ENCODE measurements around the gene OR10AD1. TPM values are rescaled to one million over a fixed set of nuclear protein-coding genes. Genes with fewer than 3 reads are reported as not detected.

The OR10AD1 gene
- total and polyA plus RNA-seq, 9 of the 15 experiments (the other 6 are each of a cell fraction or from before 2014, with no cell fraction given), result not detected

GRCh38 chr12:48157018-48157888 lies 45.8 kb downstream of the OR10AD1 start, which contains the start of gene ASB8 (continued):
- TF ChIP-seq ARID1B (IDR thresholded peaks at IDR 0.05), result no peak
- no peak for TF ChIP-seq PURB (CRISPR knock-in tag; IDR thresholded peaks at IDR 0.05; ENCODE audit: low read depth)
- peak; percentile 22 to 93; a peak in 3 of 4 replicates for TF ChIP-seq SIN3A (IDR thresholded peaks at IDR 0.05; ENCODE audit: borderline replicate concordance in 2 of 2, control insufficient read depth in 1 of 2, low read depth in 2 of 2, low read length in 2 of 2)
- TF ChIP-seq REST (IDR thresholded peaks at IDR 0.05; ENCODE audit: borderline replicate concordance), result no peak
- TF ChIP-seq REST (CRISPR knock-in tag; IDR thresholded peaks at IDR 0.05; ENCODE audit: low read depth), result peak; percentile 15; the same call in 1 of the 2 replicates
- no peak for TF ChIP-seq ZNF347 (CRISPR knock-in tag; IDR thresholded peaks at IDR 0.05; ENCODE audit: low read depth)
- TF ChIP-seq HSF4 (CRISPR knock-in tag; IDR thresholded peaks at IDR 0.05; ENCODE audit: borderline replicate concordance), result no peak
- peak; percentile 10 for TF ChIP-seq NEUROD1 (IDR thresholded peaks at IDR 0.05; ENCODE audit: borderline replicate concordance, low read depth, low read length, partially characterized antibody)
- no peak for TF ChIP-seq CAMTA2 (CRISPR knock-in tag; conservative IDR thresholded peaks at IDR 0.05)
- TF ChIP-seq KAT7 (CRISPR knock-in tag; IDR thresholded peaks at IDR 0.05; ENCODE audit: borderline replicate concordance), result no peak
- no peak for TF ChIP-seq FOXA1 (IDR thresholded peaks at IDR 0.05; ENCODE audit: borderline replicate concordance)
- no peak for TF ChIP-seq NCOR1 (IDR thresholded peaks at IDR 0.05)
- no peak for TF ChIP-seq ZNF121 (CRISPR knock-in tag; conservative IDR thresholded peaks at IDR 0.05)
- no peak for TF ChIP-seq EZH2 (IDR thresholded peaks at IDR 0.05; ENCODE audit: borderline replicate concordance, low read depth, low read length)
- peak; percentile 74 for TF ChIP-seq ELF1 (tag; IDR thresholded peaks at IDR 0.05)
- TF ChIP-seq RBFOX2 (IDR thresholded peaks at IDR 0.05; ENCODE audit: low read depth, low read length), result peak; percentile 84
- no peak for TF ChIP-seq E2F6 (IDR thresholded peaks at IDR 0.05; ENCODE audit: borderline replicate concordance in 1 of 2, extremely low read depth in 1 of 2, insufficient read depth in 1 of 2, insufficient read length in 1 of 2, low read depth in 1 of 2, low read length in 1 of 2, poor library complexity in 1 of 2, severe bottlenecking in 1 of 2)

Measured in K562 (cell line).